ENCODE data around the gene NTRK3. TPM values are rescaled to one million over a fixed set of nuclear protein-coding genes. Genes with fewer than 3 reads are reported as not detected.
A peak's percentile ranks its signal among the peaks of the same experiment; 100 is the strongest.

Gene NTRK3
- total RNA-seq, 1 experiment from 2014 or later, result not detected

GRCh38 chr15:88089731-88090130 lies 166.8 kb downstream of the NTRK3 start:
- Histone ChIP-seq H3F3A (ENCODE audit: low read length, unreplicated experiment) (no peaks in the 10 kb centered on the region), H3K79me2 (ENCODE audit: low read length) (no peaks in the 10 kb centered on the region), H2AFZ (ENCODE audit: low read length) (no peak overlapping the region), H3K27me3 (ENCODE audit: low read length) (no peaks in the 10 kb centered on the region), H3K9me3 (ENCODE audit: low read length) (no peaks in the 10 kb centered on the region), H4K20me1 (ENCODE audit: low read length) (no peaks in the 10 kb centered on the region), H3K27ac (ENCODE audit: low read length) (no peak overlapping the region), H3K4me1 (ENCODE audit: insufficient read depth, low read length) (no peaks in the 10 kb centered on the region), H3K9me2 (replicated peaks; ENCODE audit: low read length) (no peaks in the 10 kb centered on the region), H3K9ac (ENCODE audit: low read length) (no peak overlapping the region), H3K36me3 (ENCODE audit: low read depth, low read length) (no peaks in the 10 kb centered on the region), H3K4me3 (ENCODE audit: low read length) (no peak overlapping the region), H3K4me2 (ENCODE audit: low read length) (no peak overlapping the region)
- BruUV-seq (replicated peaks), result no TSS peak
- DNase-seq (no peak), ATAC-seq (no peak)
- ChIA-PET POLR2A (ENCODE audit: unreplicated experiment) (no interaction called here), CTCF (no interaction called here)
- intact Hi-C loops (cut with micrococcal nuclease), result no loop called here
- TF ChIP-seq CTCF (conservative IDR thresholded peaks at IDR 0.05; ENCODE audit: low read depth, low read length) (no peak), EZH2 (IDR thresholded peaks at IDR 0.05; ENCODE audit: low read length, unreplicated experiment) (no peak), EZH2phosphoT487 (IDR thresholded peaks at IDR 0.05; ENCODE audit: borderline replicate concordance, low read length) (no peak)

- no TSS peak for BruUV-seq (replicated peaks)
- H3K27ac ChIP-seq (ENCODE audit: low read length), result no peak overlapping the region
- no peak for ATAC-seq
- no peaks in the 10 kb centered on the region for H3K9me3 ChIP-seq (ENCODE audit: low read length)
- H2AFZ ChIP-seq (ENCODE audit: low read length), result no peak overlapping the region
- H3K9me2 ChIP-seq (replicated peaks; ENCODE audit: low read length), result no peaks in the 10 kb centered on the region
- H3K79me2 ChIP-seq (ENCODE audit: low read length), result no peaks in the 10 kb centered on the region
- H3K27me3 ChIP-seq (ENCODE audit: low read length), result no peaks in the 10 kb centered on the region
- H3F3A ChIP-seq (ENCODE audit: low read length, unreplicated experiment), result no peaks in the 10 kb centered on the region
- TF ChIP-seq EZH2 (IDR thresholded peaks at IDR 0.05; ENCODE audit: low read length, unreplicated experiment) (no peak), CTCF (conservative IDR thresholded peaks at IDR 0.05; ENCODE audit: low read depth, low read length) (no peak), EZH2phosphoT487 (IDR thresholded peaks at IDR 0.05; ENCODE audit: borderline replicate concordance, low read length) (no peak)
- no peaks in the 10 kb centered on the region for H3K4me1 ChIP-seq (ENCODE audit: insufficient read depth, low read length)
- no peak overlapping the region for H3K4me3 ChIP-seq (ENCODE audit: low read length)
- no peak overlapping the region for H3K9ac ChIP-seq (ENCODE audit: low read length)
- H3K36me3 ChIP-seq (ENCODE audit: low read depth, low read length), result no peaks in the 10 kb centered on the region
- CTCF ChIA-PET, result no interaction called here
- intact Hi-C loops (cut with micrococcal nuclease), result no loop called here
- H3K4me2 ChIP-seq (ENCODE audit: low read length), result no peak overlapping the region
- no peaks in the 10 kb centered on the region for H4K20me1 ChIP-seq (ENCODE audit: low read length)
- POLR2A ChIA-PET (ENCODE audit: unreplicated experiment), result no interaction called here
- peak; percentile 4 for DNase-seq
Measured at GRCh38 chr15:88089024-88089620, 167.4 kb downstream of the NTRK3 start.

- Histone ChIP-seq H3K4me2 (ENCODE audit: low read length) (no peak overlapping the region), H3K9me3 (ENCODE audit: low read length) (no peaks in the 10 kb centered on the region), H3K36me3 (ENCODE audit: low read depth, low read length) (no peaks in the 10 kb centered on the region), H2AFZ (ENCODE audit: low read length) (no peak overlapping the region), H3K4me1 (ENCODE audit: insufficient read depth, low read length) (no peaks in the 10 kb centered on the region), H3K79me2 (ENCODE audit: low read length) (no peaks in the 10 kb centered on the region), H4K20me1 (ENCODE audit: low read length) (no peaks in the 10 kb centered on the region), H3K27me3 (ENCODE audit: low read length) (no peaks in the 10 kb centered on the region), H3K9me2 (replicated peaks; ENCODE audit: low read length) (no peaks in the 10 kb centered on the region), H3K4me3 (ENCODE audit: low read length) (no peak overlapping the region), H3K9ac (ENCODE audit: low read length) (no peak overlapping the region), H3F3A (ENCODE audit: low read length, unreplicated experiment) (no peaks in the 10 kb centered on the region), H3K27ac (ENCODE audit: low read length) (no peak overlapping the region)
- ATAC-seq (no peak), DNase-seq (no peak)
- TF ChIP-seq EZH2phosphoT487 (IDR thresholded peaks at IDR 0.05; ENCODE audit: borderline replicate concordance, low read length) (no peak), EZH2 (IDR thresholded peaks at IDR 0.05; ENCODE audit: low read length, unreplicated experiment) (no peak), CTCF (conservative IDR thresholded peaks at IDR 0.05; ENCODE audit: low read depth, low read length) (no peak)
- CTCF ChIA-PET, result no interaction called here
- intact Hi-C loops (cut with micrococcal nuclease), result no loop called here
- POLR2A ChIA-PET (ENCODE audit: unreplicated experiment), result no interaction called here
- BruUV-seq (replicated peaks), result no TSS peak
Measured at GRCh38 chr15:88083811-88084760, 172.5 kb downstream of the NTRK3 start.

All from PC-3 (cell line).